Measurements from ENCODE around the gene GPR55. TPM values are rescaled to one million over a fixed set of nuclear protein-coding genes. Genes with fewer than 3 reads are reported as not detected.

GPR55 gene
- total and polyA plus RNA-seq, 2 of the 8 experiments (the other 6 are each of a cell fraction or from before 2014, with no cell fraction given), result not detected

DNA sequence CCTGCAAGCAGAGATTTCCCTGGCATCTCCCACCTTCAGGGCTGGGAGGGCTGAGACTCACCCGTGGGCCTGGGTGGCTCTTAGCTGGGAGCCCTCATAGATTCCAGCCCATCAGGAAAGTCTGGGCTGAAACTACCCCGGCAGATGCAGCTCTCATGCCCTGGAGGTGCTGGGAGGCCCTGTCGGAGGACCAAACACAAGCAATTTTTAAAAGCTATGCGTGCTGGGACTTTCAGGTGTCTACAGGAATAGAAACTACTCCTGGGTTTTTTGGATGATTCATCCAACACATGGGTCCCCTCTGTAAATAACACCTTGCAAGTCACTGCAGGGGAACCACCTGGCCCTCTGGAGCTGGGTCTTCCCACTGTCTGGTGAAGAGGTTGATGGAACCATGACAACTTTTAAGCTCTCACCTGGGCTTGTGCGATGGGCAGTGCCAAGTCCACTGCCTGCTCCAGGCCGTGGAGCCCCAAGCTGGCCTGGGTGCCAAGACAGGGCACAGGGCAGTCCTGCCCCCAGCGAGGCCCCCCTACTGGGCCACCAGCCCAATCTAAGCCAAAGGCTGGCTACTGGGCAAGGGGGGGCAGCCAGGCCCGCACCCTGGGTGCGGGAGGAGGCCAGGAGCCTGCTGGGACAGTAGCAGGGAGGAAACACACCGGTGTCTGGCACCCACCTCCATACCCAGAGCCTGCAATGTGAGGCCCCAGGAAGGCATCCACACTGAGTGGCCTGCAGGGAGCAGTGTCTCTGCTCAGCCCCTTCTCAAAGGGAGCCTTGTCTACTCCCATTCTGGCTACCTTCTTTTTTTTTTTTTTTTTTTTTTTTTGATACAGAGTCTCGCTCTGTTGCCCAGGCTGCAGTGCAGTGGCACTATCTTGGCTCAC, 1.1 kb upstream of the GPR55 start:
- H3K27ac ChIP-seq (ENCODE audit: low read depth, low read length), result no peak overlapping the region
- no peak overlapping the region for H2BK20ac ChIP-seq (ENCODE audit: low read length)
- DNase-seq (ENCODE audit: low read depth in 1 of 2, low spot score in 2 of 2) (no peak), FAIRE-seq (no peak)
- H2AK5ac ChIP-seq (ENCODE audit: low read depth, low read length), result no peak overlapping the region
- H3K79me1 ChIP-seq (ENCODE audit: low read depth, low read length), result no peaks in the 10 kb centered on the region
- no peak overlapping the region for H3K23ac ChIP-seq (ENCODE audit: insufficient read length)
- no peak overlapping the region for H3K14ac ChIP-seq (ENCODE audit: insufficient read length)
- ChIA-PET CTCF (ENCODE audit: partially characterized antibody) (interaction anchor here (0.7 to 15.3 kb wide), 17 partner anchors 12 to 481 kb away, joined by 3 to 332 read pairs (median 5); no protein-coding TSS in a partner anchor), POLR2A (ENCODE audit: partially characterized antibody) (interaction anchor here (1.1 to 1.5 kb wide), 4 partner anchors 15 to 81 kb away, joined by 3 to 4 read pairs (median 3); no protein-coding TSS in a partner anchor)
- no peak overlapping the region for H4K91ac ChIP-seq (replicated peaks; ENCODE audit: insufficient read length, low read length)
- H3K4me1 ChIP-seq (replicated peaks in 1 of 4; ENCODE audit: control insufficient read depth in 3 of 4, insufficient read depth in 4 of 4, low read length in 3 of 4), result peaks cover 0 to 3% (median 2%) of the 10 kb centered on the region in 4 experiments; a peak in 2 of 7 replicates
- H4K8ac ChIP-seq (ENCODE audit: extremely low read depth, insufficient read depth, low read length), result peak overlapping the region; percentile 14; the same call in 1 of the 2 replicates
- H3K4ac ChIP-seq (replicated peaks; ENCODE audit: insufficient read length, low read depth, low read length), result no peak overlapping the region
- 91% methylated on average over 11 of the region's 11 CpGs; no CpG with 5 or more reads in 1 of the 2 experiments for WGBS, 2 experiments (ENCODE audit: extremely low coverage in 1 of 2, insufficient coverage in 1 of 2, insufficient read length in 1 of 2, insufficient replicate concordance in 2 of 2, low coverage in 1 of 2, low lambda C conversion rate in 2 of 2, missing lambda C conversion rate in 1 of 2)
- H3K18ac ChIP-seq (ENCODE audit: extremely low read depth, low read length), result no peak overlapping the region
- H2BK15ac ChIP-seq (ENCODE audit: low read length), result no peak overlapping the region
- H3K4me3 ChIP-seq (ENCODE audit: extremely low read depth in 1 of 4, insufficient read depth in 2 of 4, low read depth in 3 of 4, low read length in 4 of 4), result no peak overlapping the region
- H2BK5ac ChIP-seq (ENCODE audit: low read depth, low read length), result no peak overlapping the region
- no peak overlapping the region for H3K4me2 ChIP-seq (ENCODE audit: insufficient read depth in 1 of 2, low read depth in 2 of 2, low read length in 2 of 2)
- H3K9ac ChIP-seq (replicated peaks in 1 of 4; ENCODE audit: extremely low read depth in 1 of 4, low read depth in 3 of 4, low read length in 3 of 4), result no peak overlapping the region
- H3K79me2 ChIP-seq (ENCODE audit: control insufficient read depth in 1 of 2, insufficient read depth in 2 of 2, low read length in 2 of 2), result no peaks in the 10 kb centered on the region
- no peak overlapping the region for H2BK12ac ChIP-seq (ENCODE audit: low read depth, low read length)
- no peak overlapping the region for H4K5ac ChIP-seq (ENCODE audit: insufficient read length, low read depth, low read length)
- no peak overlapping the region for H2BK120ac ChIP-seq (replicated peaks; ENCODE audit: low read depth, low read length)
- no peaks in the 10 kb centered on the region for H3K9me3 ChIP-seq (ENCODE audit: insufficient read depth in 2 of 2, low read depth in 1 of 2, low read length in 1 of 2)
- H3K23me2 ChIP-seq (ENCODE audit: low read depth, low read length), result no peaks in the 10 kb centered on the region
- no peaks in the 10 kb centered on the region for H3K27me3 ChIP-seq (replicated peaks in 1 of 4; ENCODE audit: control insufficient read depth in 3 of 4, extremely low read depth in 1 of 4, insufficient read depth in 3 of 4, low read length in 3 of 4)
- no peaks in the 10 kb centered on the region for H4K20me1 ChIP-seq (replicated peaks in 1 of 2; ENCODE audit: control insufficient read depth in 1 of 2, insufficient read depth in 2 of 2, low read length in 2 of 2)
- H3K36me3 ChIP-seq (ENCODE audit: control insufficient read depth in 2 of 4, insufficient read depth in 4 of 4, low read length in 3 of 4), result no peaks in the 10 kb centered on the region
- H2AFZ ChIP-seq (ENCODE audit: low read length), result no peak overlapping the region
- H3K56ac ChIP-seq (replicated peaks; ENCODE audit: insufficient read length, low read depth, low read length), result no peak overlapping the region

Measured in H1 (cell line).